Thoracic aorta (tissue), 2 donors: ENCODE results near the gene INPP4B. TPM values are rescaled to one million over a fixed set of nuclear protein-coding genes. Genes with fewer than 3 reads are reported as not detected.

ENCODE experiments used
- ATAC-seq: fragments of 150-250 bp; one replicate; pipeline ENCODE4 v1.8.0; 2017; ENCODE audit warnings: low read depth; ENCODE audit not compliant: insufficient number of reproducible peaks, low FRiP score
- DNase-seq: peaks from one replicate; pipeline ENCODE4 v3.0.0-alpha.2; 2020; ENCODE audit warnings: low spot score
- H3K27ac ChIP-seq, 2 donors: fragments of 200-600 bp; sonication (generic); 1 replicate in 1 of 2; 2 replicates in 1 of 2; pipeline ENCODE4 v1.5.1; 2016; ENCODE audit warnings: mild to moderate bottlenecking in 2 of 2, moderate library complexity in 2 of 2
- H3K27me3 ChIP-seq: fragments of 200-600 bp; sonication (generic); replicated peaks from 2 replicates; pipeline ENCODE4 v1.6.0; 2016; ENCODE audit warnings: mild to moderate bottlenecking; ENCODE audit not compliant: insufficient read depth
- H3K36me3 ChIP-seq: fragments of 200-600 bp; sonication (generic); one replicate; pipeline ENCODE4 v1.5.1; 2016
- H3K4me1 ChIP-seq, 2 donors: fragments of 200-600 bp; sonication (generic); 1 replicate in 1 of 2; 2 replicates in 1 of 2; pipeline versions ENCODE4 v1.5.1 to v1.6.0; 2016; ENCODE audit warnings: low read depth in 2 of 2, mild to moderate bottlenecking in 1 of 2; ENCODE audit not compliant: control insufficient read depth in 1 of 2
- H3K4me3 ChIP-seq: fragments of 200-600 bp; sonication (generic); 2 replicates; pipeline ENCODE4 v1.5.1; 2016; ENCODE audit warnings: mild to moderate bottlenecking
- H3K9me3 ChIP-seq: fragments of 200-600 bp; sonication (generic); 2 replicates; pipeline ENCODE4 v1.5.1; 2016
- CTCF ChIP-seq: fragments of 200-600 bp; sonication (generic); IDR thresholded peaks from one replicate; pipeline ENCODE4 v1.5.1; 2019; ENCODE audit warnings: antibody characterized with exemption
- total RNA-seq, 2 donors: library from RNA; depleted of rRNA; stranded (reverse); fragments of >200 nt; gene quantifications; one replicate each; pipeline versions ENCODE4 v1.1.0 to v1.2.3, GENCODE V29; 2016

INPP4B gene
- total RNA-seq, 2 donors from 2014 or later: 21.1 to 30.4 TPM

- no peak for TF ChIP-seq CTCF
- Histone ChIP-seq H3K36me3 (no peaks in the 10 kb centered on the region), H3K27ac (no peak overlapping the region), H3K9me3 (no peaks in the 10 kb centered on the region), H3K27me3 (no peaks in the 10 kb centered on the region), H3K4me3 (no peak overlapping the region), H3K4me1 (no peaks in the 10 kb centered on the region)
- no peak for DNase-seq
- ATAC-seq: no peak
These were observed 137.9 kb downstream of the INPP4B start for GRCh38 chr4:142708231-142708630.

DNA sequence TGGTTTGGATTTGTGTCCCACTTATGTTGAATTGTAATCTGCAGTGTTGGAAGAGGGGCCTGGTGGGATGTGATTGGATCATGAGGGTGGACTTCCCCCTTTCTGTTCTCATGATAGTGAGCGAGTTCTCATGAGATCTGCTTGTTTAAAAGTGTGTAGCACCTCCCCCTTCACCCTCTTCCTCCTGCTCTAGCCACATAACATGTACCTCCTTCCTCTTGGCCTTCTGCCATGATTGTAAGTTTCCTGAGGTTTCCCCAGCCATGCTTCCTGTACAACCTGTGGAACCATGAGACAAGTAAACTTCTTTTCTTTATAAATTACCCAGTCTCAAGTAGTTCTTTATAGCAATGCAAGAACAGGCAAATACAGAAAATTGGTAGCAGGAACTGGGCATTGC, 138.7 kb downstream of the INPP4B start:
- DNase-seq (no peak), ATAC-seq (no peak)
- H3K9me3 ChIP-seq: no peaks in the 10 kb centered on the region
- no peaks in the 10 kb centered on the region for H3K4me1 ChIP-seq
- TF ChIP-seq CTCF: no peak
- no peaks in the 10 kb centered on the region for H3K27me3 ChIP-seq
- no peaks in the 10 kb centered on the region for H3K36me3 ChIP-seq
- no peak overlapping the region for H3K4me3 ChIP-seq
- H3K27ac ChIP-seq: no peak overlapping the region

DNA sequence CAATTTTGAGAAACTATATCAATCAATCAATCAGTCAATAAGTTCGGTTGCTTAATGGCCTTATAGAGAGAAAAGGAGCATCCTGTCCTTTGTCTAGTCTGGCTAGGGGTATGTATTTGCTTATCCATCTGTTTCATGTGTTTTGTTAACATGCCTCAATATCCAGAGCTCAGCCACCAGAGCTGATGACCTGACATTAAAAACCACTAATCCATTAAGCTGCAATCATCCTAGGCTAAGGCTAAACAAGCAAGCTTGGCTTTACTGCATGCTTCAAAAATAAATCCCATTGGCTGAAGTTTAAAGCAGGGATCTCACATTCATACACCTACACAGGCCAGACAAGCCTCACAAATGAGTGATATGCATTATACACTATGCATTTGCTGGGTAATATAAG, 139.7 kb downstream of the INPP4B start:
- no peaks in the 10 kb centered on the region for H3K4me1 ChIP-seq
- H3K27me3 ChIP-seq: no peaks in the 10 kb centered on the region
- ATAC-seq: no peak
- H3K27ac ChIP-seq: no peak overlapping the region
- no peak for TF ChIP-seq CTCF
- H3K4me3 ChIP-seq: no peak overlapping the region
- no peaks in the 10 kb centered on the region for H3K9me3 ChIP-seq
- DNase-seq: no peak
- no peaks in the 10 kb centered on the region for H3K36me3 ChIP-seq

- ATAC-seq (no peak), DNase-seq (no peak)
- no peaks in the 10 kb centered on the region for H3K9me3 ChIP-seq
- no peak overlapping the region for H3K27ac ChIP-seq
- H3K4me1 ChIP-seq: no peaks in the 10 kb centered on the region
- TF ChIP-seq CTCF: no peak
- no peaks in the 10 kb centered on the region for H3K36me3 ChIP-seq
- H3K4me3 ChIP-seq: no peak overlapping the region
- H3K27me3 ChIP-seq: no peaks in the 10 kb centered on the region
These were observed 140.3 kb downstream of the INPP4B start for GRCh38 chr4:142705820-142706219.

DNA sequence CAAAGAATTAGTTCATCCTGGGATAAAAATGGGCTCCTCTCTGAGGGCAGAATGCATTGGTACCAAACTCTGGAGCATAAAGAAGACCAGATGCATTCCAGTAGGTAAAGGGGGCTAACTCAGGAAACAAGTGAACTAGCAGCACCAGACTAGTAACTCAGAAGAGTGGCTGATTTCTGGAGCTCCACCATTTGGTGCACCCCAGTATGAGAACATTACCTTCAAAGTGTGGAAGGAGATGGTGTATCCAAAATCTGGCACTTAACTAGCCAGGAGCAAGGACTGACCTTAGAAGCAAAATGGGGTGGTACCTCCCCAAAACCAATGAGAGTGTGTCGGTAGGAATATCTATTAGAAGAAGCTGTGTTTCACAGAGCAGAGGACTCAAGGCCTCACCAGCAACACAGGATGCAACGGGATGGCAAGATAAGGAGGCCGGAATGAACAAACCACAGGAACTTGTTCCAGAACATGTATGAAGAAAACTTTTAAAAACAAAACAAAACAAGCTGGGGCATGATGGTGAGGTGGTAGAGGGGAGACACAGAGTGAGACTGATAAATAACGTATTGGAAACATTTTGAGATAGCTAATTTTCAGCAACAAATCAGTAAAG, 142.3 kb downstream of the INPP4B start:
- no peak for TF ChIP-seq CTCF
- DNase-seq (no peak), ATAC-seq (no peak)
- Histone ChIP-seq H3K4me1 (no peaks in the 10 kb centered on the region), H3K27ac (no peak overlapping the region), H3K27me3 (no peaks in the 10 kb centered on the region), H3K4me3 (no peak overlapping the region), H3K36me3 (no peaks in the 10 kb centered on the region), H3K9me3 (no peaks in the 10 kb centered on the region)
